ENCODE measurements around the gene RBM39.

GRCh38 chr20:35756404-35756803, 14.3 kb upstream of the RBM39 start:
- no peak for TF ChIP-seq JUND (IDR thresholded peaks at IDR 0.05; ENCODE audit: low read depth, low read length)
- TF ChIP-seq CEBPB (IDR thresholded peaks at IDR 0.05; ENCODE audit: borderline replicate concordance in 1 of 2, low read depth in 2 of 2, low read length in 2 of 2) = no peak
- no peak for TF ChIP-seq NR2C1 (IDR thresholded peaks at IDR 0.05)
- TF ChIP-seq SIX5 (IDR thresholded peaks at IDR 0.05; ENCODE audit: low read depth, low read length, severe bottlenecking) = no peak
- no peak for TF ChIP-seq SIN3A (IDR thresholded peaks at IDR 0.05; ENCODE audit: low read depth, low read length)
- TF ChIP-seq, protein P1, sequence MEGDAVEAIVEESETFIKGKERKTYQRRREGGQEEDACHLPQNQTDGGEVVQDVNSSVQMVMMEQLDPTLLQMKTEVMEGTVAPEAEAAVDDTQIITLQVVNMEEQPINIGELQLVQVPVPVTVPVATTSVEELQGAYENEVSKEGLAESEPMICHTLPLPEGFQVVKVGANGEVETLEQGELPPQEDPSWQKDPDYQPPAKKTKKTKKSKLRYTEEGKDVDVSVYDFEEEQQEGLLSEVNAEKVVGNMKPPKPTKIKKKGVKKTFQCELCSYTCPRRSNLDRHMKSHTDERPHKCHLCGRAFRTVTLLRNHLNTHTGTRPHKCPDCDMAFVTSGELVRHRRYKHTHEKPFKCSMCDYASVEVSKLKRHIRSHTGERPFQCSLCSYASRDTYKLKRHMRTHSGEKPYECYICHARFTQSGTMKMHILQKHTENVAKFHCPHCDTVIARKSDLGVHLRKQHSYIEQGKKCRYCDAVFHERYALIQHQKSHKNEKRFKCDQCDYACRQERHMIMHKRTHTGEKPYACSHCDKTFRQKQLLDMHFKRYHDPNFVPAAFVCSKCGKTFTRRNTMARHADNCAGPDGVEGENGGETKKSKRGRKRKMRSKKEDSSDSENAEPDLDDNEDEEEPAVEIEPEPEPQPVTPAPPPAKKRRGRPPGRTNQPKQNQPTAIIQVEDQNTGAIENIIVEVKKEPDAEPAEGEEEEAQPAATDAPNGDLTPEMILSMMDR (IDR thresholded peaks at IDR 0.05 in 2 of 3, conservative IDR thresholded peaks at IDR 0.05 in 1 of 3; ENCODE audit: control insufficient read depth in 2 of 3, extremely low read depth in 1 of 3, insufficient read depth in 1 of 3, low read depth in 3 of 3, low read length in 3 of 3) = no peak

All from GM12878 (cell line).